Endothelial cell of umbilical vein (primary cell): ENCODE data around the gene KCTD20. TPM values are rescaled to one million over a fixed set of nuclear protein-coding genes. Genes with fewer than 3 reads are reported as not detected.

ENCODE experiments used
- BruUV-seq: library from RNA; stranded (reverse); fragments of 400-500 nt; replicated peaks from 2 replicates; lab custom pipeline; 2021; lab: Mats Ljungman, UMichigan
- CTCF ChIA-PET: fragments of 300-600, 350-600 bp; sonication (Branson Sonifier 250); formaldehyde crosslinking; loops from one replicate; lab custom pipeline; 2021; ENCODE audit warnings: antibody characterized with exemption, inconsistent platforms; lab: Charles Lee
- POLR2A ChIA-PET: fragments of 300-600, 350-600 bp; sonication (Branson Sonifier 250); formaldehyde crosslinking; loops from one replicate; lab custom pipeline; 2021; ENCODE audit warnings: antibody characterized with exemption, inconsistent platforms; lab: Charles Lee
- DNase-seq: peaks from one replicate; pipeline ENCODE4 v3.0.0-alpha.2; 2011; ENCODE audit warnings: low read depth, low spot score
- FAIRE-seq: peaks from 2 replicates; lab custom pipeline; 2011; peaks lifted over from hg19 to GRCh38; lab: Jason Lieb, UNC
- H2AFZ ChIP-seq: 2 replicates; pipeline ENCODE4 v1.6.0; 2012; ENCODE audit warnings: low read depth, low read length, control low read depth, inconsistent platforms
- H3K27ac ChIP-seq: 2 replicates; pipeline ENCODE4 v1.5.1; 2011; ENCODE audit warnings: low read depth, mild to moderate bottlenecking, control low read depth, low read length, moderate library complexity; ENCODE audit not compliant: insufficient read depth
- H3K27me3 ChIP-seq, 2 experiments: 2 replicates each; pipeline versions ENCODE4 v1.6.0 to v1.6.1; 2011; ENCODE audit warnings: low read length in 2 of 2, mixed read lengths in 1 of 2; ENCODE audit not compliant: control insufficient read depth in 2 of 2, insufficient read depth in 2 of 2
- H3K36me3 ChIP-seq, 2 experiments: 2 replicates in 1 of 2; 3 replicates in 1 of 2; pipeline ENCODE4 v1.5.1; 2011; ENCODE audit warnings: low read length in 2 of 2, mild to moderate bottlenecking in 1 of 2, moderate library complexity in 1 of 2; ENCODE audit not compliant: control insufficient read depth in 2 of 2, insufficient read depth in 2 of 2; ENCODE audit errors: extremely low read depth in 1 of 2
- H3K4me1 ChIP-seq: 3 replicates; pipeline ENCODE4 v1.5.1; 2011; ENCODE audit warnings: mild to moderate bottlenecking, low read length; ENCODE audit not compliant: control insufficient read depth, insufficient read depth; ENCODE audit errors: extremely low read depth
- H3K4me2 ChIP-seq: 2 replicates; pipeline ENCODE4 v1.6.1; 2011; ENCODE audit warnings: low read length, control low read depth, mixed read lengths; ENCODE audit not compliant: insufficient read depth
- H3K4me3 ChIP-seq, 3 experiments: fragments of 200-600 bp in 1 of 3; sonication (generic), shearing (Covaris generic) in 1 of 3; replicated peaks in 1 of 3; 2 replicates each; pipeline ENCODE4 v1.5.1; 2011 to 2016; ENCODE audit warnings: control low read depth in 3 of 3, low read length in 3 of 3, mild to moderate bottlenecking in 2 of 3, inconsistent platforms in 1 of 3, low read depth in 1 of 3, moderate library complexity in 1 of 3; ENCODE audit not compliant: insufficient read depth in 1 of 3
- H3K79me2 ChIP-seq: 2 replicates; pipeline ENCODE4 v1.6.0; 2012; ENCODE audit warnings: low read length, inconsistent platforms; ENCODE audit not compliant: control insufficient read depth, insufficient read depth
- H3K9ac ChIP-seq: replicated peaks from 2 replicates; pipeline ENCODE3; 2011; ENCODE audit warnings: low read length, control low read depth; ENCODE audit not compliant: insufficient read depth; ENCODE audit errors: extremely low read depth
- H3K9me1 ChIP-seq: replicated peaks from 3 replicates; pipeline ENCODE4 v1.6.0; 2011; ENCODE audit warnings: mild to moderate bottlenecking, low read length; ENCODE audit not compliant: control insufficient read depth, insufficient read depth; ENCODE audit errors: extremely low read depth
- H3K9me3 ChIP-seq: replicated peaks from 2 replicates; pipeline ENCODE4 v1.5.1; 2012; ENCODE audit warnings: low read length, inconsistent platforms; ENCODE audit not compliant: control insufficient read depth, insufficient read depth
- H4K20me1 ChIP-seq: replicated peaks from 2 replicates; pipeline ENCODE3; 2011; ENCODE audit warnings: mild to moderate bottlenecking, low read length; ENCODE audit not compliant: control insufficient read depth, insufficient read depth; ENCODE audit errors: extremely low read depth
- CTCF ChIP-seq, 2 donors: IDR thresholded peaks; 1 replicate in 1 of 2; 2 replicates in 1 of 2; pipeline ENCODE4 v1.5.1; 2011; ENCODE audit warnings: low read length in 2 of 2, mild to moderate bottlenecking in 2 of 2, moderate library complexity in 2 of 2, control low read depth in 1 of 2, inconsistent platforms in 1 of 2, low read depth in 1 of 2; ENCODE audit not compliant: insufficient read depth in 1 of 2; ENCODE audit errors: extremely low read depth in 1 of 2
- EZH2 ChIP-seq: IDR thresholded peaks from 2 replicates; pipeline ENCODE4 v1.6.1; 2012; ENCODE audit warnings: borderline replicate concordance, low read depth, mild to moderate bottlenecking, moderate library complexity, low read length, inconsistent platforms; ENCODE audit not compliant: severe bottlenecking
- FOS ChIP-seq: IDR thresholded peaks from 2 replicates; pipeline ENCODE4 v1.6.1; 2011; ENCODE audit warnings: mild to moderate bottlenecking, low read length, moderate library complexity, borderline replicate concordance; ENCODE audit not compliant: insufficient read depth
- GATA2 ChIP-seq: IDR thresholded peaks from 2 replicates; pipeline ENCODE4 v1.7.0; 2011; ENCODE audit warnings: low read depth, mild to moderate bottlenecking, moderate library complexity, mixed read lengths, low read length; ENCODE audit not compliant: insufficient read length, insufficient read depth
- JUN ChIP-seq: IDR thresholded peaks from 2 replicates; pipeline ENCODE4 v1.6.1; 2011; ENCODE audit warnings: borderline replicate concordance, low read depth; ENCODE audit not compliant: insufficient read length, insufficient read depth
- MAX ChIP-seq: IDR thresholded peaks from 2 replicates; pipeline ENCODE4 v1.6.1; 2011; ENCODE audit not compliant: insufficient read depth, insufficient read length
- MYC ChIP-seq: IDR thresholded peaks from one replicate; pipeline ENCODE4 v1.6.1; 2011; ENCODE audit warnings: mild to moderate bottlenecking, low read depth, low read length
- POLR2A ChIP-seq: IDR thresholded peaks from 2 replicates; pipeline ENCODE4 v1.6.1; 2012; ENCODE audit warnings: low read depth, mild to moderate bottlenecking, control low read depth, low read length
- POLR2AphosphoS5 ChIP-seq: IDR thresholded peaks from 2 replicates; pipeline ENCODE4 v1.6.1; 2012; ENCODE audit warnings: low read depth, mild to moderate bottlenecking, control low read depth, low read length, moderate library complexity; ENCODE audit not compliant: insufficient read depth
- dilution Hi-C: fragments of 300-500 bp; cut with MboI; formaldehyde crosslinking; loops from one replicate; pipeline ENCODE4 v1.15.0; 2019; ENCODE audit warnings: low sequenced_read_pairs; ENCODE audit not compliant: extremely low pct_ligation_motif_present
- intact Hi-C: fragments of 100-400 bp; cut with micrococcal nuclease; formaldehyde crosslinking; loops from one replicate; pipeline ENCODE4 v1.10.0; 2022
- polyA plus RNA-seq, 4 experiments: library from polyadenylated mRNA; depleted of rRNA in 3 of 4; stranded (reverse) in 3 of 4; unstranded in 1 of 4; fragments of >200 nt; gene quantifications; 2 replicates each; pipeline versions ENCODE4 v1.2.1 to v1.2.3, GENCODE V29; 2011 to 2012; ENCODE audit warnings: missing spikeins in 1 of 4
- total RNA-seq: library from RNA; stranded (reverse); gene quantifications from 2 replicates; pipeline ENCODE4 v1.2.3, GENCODE V29; 2021

The KCTD20 gene
- total and polyA plus RNA-seq, 2 donors (not counting 3 experiments of a cell fraction or from before 2014, with no cell fraction given): 26.2 to 47.2 TPM

GRCh38 chr6:36422714-36423100 is 20.1 kb upstream of the KCTD20 start:
- BruUV-seq: no TSS peak
- Histone ChIP-seq H3K9me3 (no peaks in the 10 kb centered on the region), H2AFZ (peak overlapping the region; percentile 93), H4K20me1 (no peaks in the 10 kb centered on the region), H3K79me2 (no peaks in the 10 kb centered on the region), H3K27ac (peak overlapping the region; percentile 15), H3K27me3 (no peaks in the 10 kb centered on the region), H3K36me3 (no peaks in the 10 kb centered on the region), H3K4me1 (peaks cover 12% of the 10 kb centered on the region), H3K9me1 (no peaks in the 10 kb centered on the region), H3K4me3 (peak overlapping the region; percentile 10 to 51 (median 19)), H3K9ac (peak overlapping the region; percentile 46), H3K4me2 (peak overlapping the region; percentile 71)
- intact Hi-C loops: loop anchor here (1.0 to 5.0 kb wide), 8 partner anchors 19 to 337 kb away; partner anchors contain the start of gene SRSF3
- POLR2A ChIA-PET: interaction anchor here (0.6 kb wide), 1 partner anchor 175 kb away, joined by 3 read pairs; no protein-coding TSS in a partner anchor
- TF ChIP-seq MAX (no peak), MYC (no peak), POLR2A (no peak), GATA2 (no peak), JUN (no peak), POLR2AphosphoS5 (no peak), FOS (no peak), EZH2 (no peak), CTCF (IDR thresholded peaks at IDR 0.05; ENCODE audit: extremely low read depth in 1 of 2, insufficient read depth in 1 of 2, low read depth in 1 of 2, low read length in 2 of 2) (no peak)
- CTCF ChIA-PET: interaction anchor here (0.8 to 1.5 kb wide), 14 partner anchors 19 to 192 kb away, joined by 3 to 18 read pairs (median 4); partner anchors contain the start of gene KCTD20
- DNase-seq (no peak), FAIRE-seq (no peak)
- dilution Hi-C loops: no loop called here
